ENCODE measurements around the gene AFAP1. TPM values are rescaled to one million over a fixed set of nuclear protein-coding genes. Genes with fewer than 3 reads are reported as not detected.

AFAP1 gene
- total RNA-seq, 2 experiments from 2014 or later = not detected

- Histone ChIP-seq H3K9me3 (ENCODE audit: low read length) (no peaks in the 10 kb centered on the region), H3K4me3 (ENCODE audit: low read depth, low read length, poor library complexity, severe bottlenecking) (no peak overlapping the region), H3K27ac (ENCODE audit: low read depth, low read length, poor library complexity, severe bottlenecking) (no peak overlapping the region), H3K79me2 (ENCODE audit: insufficient read depth, low read depth, low read length) (no peaks in the 10 kb centered on the region), H4K20me1 (ENCODE audit: insufficient read depth, low read length) (no peaks in the 10 kb centered on the region), H2AFZ (ENCODE audit: low read length) (no peak overlapping the region), H3K4me2 (ENCODE audit: low read length) (no peak overlapping the region), H3K4me1 (ENCODE audit: insufficient read depth, low read length, poor library complexity, severe bottlenecking) (no peaks in the 10 kb centered on the region), H3K9me2 (ENCODE audit: insufficient read depth, low read length) (no peaks in the 10 kb centered on the region), H3K36me3 (ENCODE audit: insufficient read depth, low read length) (no peaks in the 10 kb centered on the region)
- intact Hi-C loops (cut with micrococcal nuclease; ENCODE audit: unreplicated experiment) = no loop called here
- TF ChIP-seq CTCF (conservative IDR thresholded peaks at IDR 0.05; ENCODE audit: low read length) (no peak), EZH2phosphoT487 (IDR thresholded peaks at IDR 0.05; ENCODE audit: borderline replicate concordance, low read depth, low read length) (no peak)
- no peak for DNase-seq (ENCODE audit: low spot score)
- BruUV-seq (replicated peaks) = no TSS peak
- CTCF ChIA-PET (ENCODE audit: unreplicated experiment) = no interaction called here
- POLR2A ChIA-PET = no interaction called here
These were observed 47.2 kb downstream of the AFAP1 start for GRCh38 chr4:7892212-7893019.

GRCh38 chr4:7890635-7891393, 48.8 kb downstream of the AFAP1 start:
- Histone ChIP-seq H3K9me2 (ENCODE audit: insufficient read depth, low read length) (no peaks in the 10 kb centered on the region), H4K20me1 (ENCODE audit: insufficient read depth, low read length) (no peaks in the 10 kb centered on the region), H3K79me2 (ENCODE audit: insufficient read depth, low read depth, low read length) (no peaks in the 10 kb centered on the region), H3K36me3 (ENCODE audit: insufficient read depth, low read length) (no peaks in the 10 kb centered on the region), H3K9me3 (ENCODE audit: low read length) (no peaks in the 10 kb centered on the region), H3K4me1 (ENCODE audit: insufficient read depth, low read length, poor library complexity, severe bottlenecking) (no peaks in the 10 kb centered on the region), H3K4me3 (ENCODE audit: low read depth, low read length, poor library complexity, severe bottlenecking) (no peak overlapping the region), H3K4me2 (ENCODE audit: low read length) (no peak overlapping the region), H2AFZ (ENCODE audit: low read length) (no peak overlapping the region), H3K27ac (ENCODE audit: low read depth, low read length, poor library complexity, severe bottlenecking) (no peak overlapping the region)
- intact Hi-C loops (cut with micrococcal nuclease; ENCODE audit: unreplicated experiment) = no loop called here
- TF ChIP-seq EZH2phosphoT487 (IDR thresholded peaks at IDR 0.05; ENCODE audit: borderline replicate concordance, low read depth, low read length) (no peak), CTCF (conservative IDR thresholded peaks at IDR 0.05; ENCODE audit: low read length) (no peak)
- DNase-seq (ENCODE audit: low spot score) = no peak
- POLR2A ChIA-PET = interaction anchor here (0.5 kb wide), 1 partner anchor 1570 kb away, joined by 3 read pairs; no protein-coding TSS in a partner anchor
- CTCF ChIA-PET (ENCODE audit: unreplicated experiment) = no interaction called here
- no TSS peak for BruUV-seq (replicated peaks)

GRCh38 chr4:7887436-7887835, 52.2 kb downstream of the AFAP1 start:
- ChIA-PET CTCF (ENCODE audit: unreplicated experiment) (no interaction called here), POLR2A (no interaction called here)
- no peak overlapping the region for H3K4me3 ChIP-seq (ENCODE audit: low read depth, low read length, poor library complexity, severe bottlenecking)
- DNase-seq (ENCODE audit: low spot score) = no peak
- no peak overlapping the region for H2AFZ ChIP-seq (ENCODE audit: low read length)
- no peaks in the 10 kb centered on the region for H4K20me1 ChIP-seq (ENCODE audit: insufficient read depth, low read length)
- H3K4me1 ChIP-seq (ENCODE audit: insufficient read depth, low read length, poor library complexity, severe bottlenecking) = no peaks in the 10 kb centered on the region
- H3K9me3 ChIP-seq (ENCODE audit: low read length) = no peaks in the 10 kb centered on the region
- BruUV-seq (replicated peaks) = no TSS peak
- no peak overlapping the region for H3K4me2 ChIP-seq (ENCODE audit: low read length)
- H3K9me2 ChIP-seq (ENCODE audit: insufficient read depth, low read length) = no peaks in the 10 kb centered on the region
- TF ChIP-seq CTCF (conservative IDR thresholded peaks at IDR 0.05; ENCODE audit: low read length) (no peak), EZH2phosphoT487 (IDR thresholded peaks at IDR 0.05; ENCODE audit: borderline replicate concordance, low read depth, low read length) (no peak)
- no peaks in the 10 kb centered on the region for H3K79me2 ChIP-seq (ENCODE audit: insufficient read depth, low read depth, low read length)
- intact Hi-C loops (cut with micrococcal nuclease; ENCODE audit: unreplicated experiment) = no loop called here
- H3K27ac ChIP-seq (ENCODE audit: low read depth, low read length, poor library complexity, severe bottlenecking) = no peak overlapping the region
- H3K36me3 ChIP-seq (ENCODE audit: insufficient read depth, low read length) = no peaks in the 10 kb centered on the region
